ENCODE results near the gene DLL1. TPM values are rescaled to one million over a fixed set of nuclear protein-coding genes. Genes with fewer than 3 reads are reported as not detected.
A peak's percentile ranks its signal among the peaks of the same experiment; 100 is the strongest.

DLL1 gene
- total RNA-seq, 1 experiment from 2014 or later, result 9.7 TPM

DNA sequence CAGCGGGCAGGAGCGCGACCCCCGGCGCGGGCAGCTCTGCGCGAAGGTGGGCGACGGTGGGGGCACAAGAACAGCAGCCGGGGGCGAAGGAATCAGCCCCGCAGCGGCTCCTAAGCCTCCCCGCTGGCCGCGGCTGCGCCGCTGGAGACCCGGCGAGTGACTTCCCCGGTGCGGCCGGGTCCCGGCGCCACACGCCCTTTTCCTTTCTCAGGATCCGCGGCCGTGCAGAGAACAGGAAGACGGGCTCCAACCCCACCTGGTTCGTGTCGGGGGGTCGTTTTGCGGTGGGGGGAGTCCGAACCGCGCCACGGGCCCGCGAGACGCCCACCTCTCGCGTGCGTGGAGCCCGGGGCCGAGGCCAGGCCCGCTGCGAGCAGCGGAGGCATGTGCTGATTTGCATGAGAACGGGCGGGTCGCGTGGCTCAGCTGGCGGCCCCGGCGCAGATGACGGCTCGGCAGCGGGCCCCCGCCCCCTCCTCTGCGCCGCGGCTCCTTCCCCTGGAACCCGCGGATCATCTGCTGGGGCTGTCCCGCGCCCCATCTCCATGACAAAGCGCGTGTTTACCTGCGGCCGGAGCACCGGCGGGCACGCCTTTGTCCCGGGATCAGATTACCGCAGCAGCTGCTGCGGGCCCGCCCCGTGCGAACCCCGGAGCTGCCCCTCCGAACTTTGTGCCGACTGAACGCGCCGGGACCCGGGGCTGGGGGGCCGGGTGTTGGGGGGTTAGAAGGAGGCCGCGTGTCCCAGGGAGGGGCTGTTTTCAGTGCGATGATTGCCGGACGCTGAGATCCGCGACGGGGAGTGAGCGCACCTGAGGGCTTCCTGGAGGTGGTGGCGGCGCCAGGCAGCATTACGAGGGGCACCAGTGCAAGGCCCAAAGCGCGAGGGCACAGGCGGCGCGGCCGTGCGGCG, 4.9 kb upstream of the DLL1 start:
- DNase-seq (ENCODE audit: low read depth), result no peak

DNA sequence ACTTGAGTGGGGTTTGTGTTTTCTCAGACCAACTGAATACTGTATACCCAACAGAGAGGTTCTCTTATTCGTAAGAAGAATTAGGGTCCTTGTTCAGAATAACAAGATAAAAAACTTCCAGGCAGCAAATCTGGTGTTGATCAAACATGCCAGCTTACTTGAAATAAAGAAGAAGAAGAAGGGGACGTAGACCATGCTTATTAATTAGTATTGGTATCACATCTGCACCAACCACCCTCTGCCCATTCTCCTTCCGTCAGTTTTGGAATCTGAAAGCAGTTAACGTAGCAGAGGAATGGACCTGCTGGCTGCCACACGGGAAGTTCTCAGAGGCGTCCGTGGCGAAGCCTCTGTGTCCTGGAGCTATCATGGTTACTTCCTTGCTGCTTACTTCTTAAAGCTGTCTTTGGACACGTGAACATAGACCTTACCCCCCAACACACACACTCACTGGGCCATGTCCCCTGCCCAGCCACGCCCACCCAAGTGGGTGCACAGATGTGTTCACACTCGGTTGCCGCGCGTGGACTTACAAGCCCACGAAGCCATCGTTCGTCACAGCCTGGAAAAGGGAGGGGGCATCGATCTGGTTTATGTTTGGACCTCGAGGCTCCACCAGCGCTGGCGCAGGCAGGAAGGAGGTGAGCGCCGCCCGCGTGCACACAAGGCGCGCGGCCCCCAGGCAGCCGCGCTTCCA, 4.1 kb upstream of the DLL1 start:
- no peak for DNase-seq (ENCODE audit: low read depth)

DNA sequence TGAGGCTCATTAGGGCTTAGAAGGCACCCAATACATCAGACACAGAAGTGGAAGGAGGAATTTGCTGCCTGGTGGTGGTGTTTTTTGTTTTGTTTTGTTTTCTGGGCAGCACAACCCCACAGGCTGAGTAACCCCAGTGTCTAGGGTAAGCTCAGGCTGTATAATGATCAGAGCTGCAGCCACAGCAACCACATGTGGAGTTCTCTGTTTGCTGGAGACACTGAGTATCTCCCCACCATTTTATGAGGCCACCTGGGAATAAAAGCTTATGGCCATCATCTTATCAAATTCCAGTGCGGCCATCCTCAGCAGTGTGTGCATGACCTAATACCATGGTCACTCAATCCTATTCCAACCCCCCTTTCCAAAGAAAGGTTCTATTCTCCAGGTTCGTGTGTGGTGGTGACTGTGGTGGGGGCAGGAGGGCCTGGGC, 3.4 kb upstream of the DLL1 start:
- peak; percentile 26 for DNase-seq (ENCODE audit: low read depth)

DNA sequence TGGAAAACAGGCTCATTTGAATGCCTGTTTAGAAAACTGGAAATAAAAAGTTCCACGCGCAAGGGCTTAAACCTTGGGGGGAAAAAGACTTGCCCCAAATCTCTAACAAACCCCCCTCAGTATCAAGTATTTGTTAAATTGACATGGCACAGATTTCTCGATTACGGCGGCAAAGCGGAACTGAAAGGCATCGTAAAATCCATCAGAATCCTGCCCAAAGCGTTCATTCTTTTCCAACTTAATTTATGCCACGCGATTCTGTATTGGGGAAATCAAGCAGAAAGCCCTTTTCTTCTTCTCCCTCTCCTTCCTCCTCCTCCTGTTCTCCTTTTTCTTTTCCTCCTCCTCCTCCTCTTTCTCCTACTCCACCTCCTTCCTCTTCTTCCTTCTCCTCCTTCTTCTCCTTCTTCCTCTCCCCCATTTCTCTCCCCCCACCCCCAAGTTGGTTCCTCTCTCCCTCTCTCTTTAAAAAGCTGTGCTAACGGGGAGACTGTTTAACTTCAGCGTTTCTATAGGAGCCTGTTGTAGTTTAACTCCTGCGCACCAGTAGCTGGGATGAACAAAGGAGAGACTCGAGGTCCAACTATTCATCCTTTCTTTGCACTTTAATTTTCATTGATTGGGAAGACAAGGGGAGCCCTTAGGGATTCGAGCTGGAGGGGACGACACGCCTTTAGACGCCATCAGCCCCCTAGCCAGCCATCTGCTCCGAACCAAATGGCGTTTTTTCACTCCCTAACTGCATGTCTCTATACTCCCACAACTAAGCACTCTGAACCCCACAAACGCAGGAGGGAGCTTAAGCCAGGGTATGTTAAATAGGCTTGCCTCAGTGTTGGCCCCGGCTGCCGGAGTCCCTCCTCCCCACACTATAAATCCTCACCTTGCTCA, 2.7 kb upstream of the DLL1 start:
- no peak for DNase-seq (ENCODE audit: low read depth)

DNA sequence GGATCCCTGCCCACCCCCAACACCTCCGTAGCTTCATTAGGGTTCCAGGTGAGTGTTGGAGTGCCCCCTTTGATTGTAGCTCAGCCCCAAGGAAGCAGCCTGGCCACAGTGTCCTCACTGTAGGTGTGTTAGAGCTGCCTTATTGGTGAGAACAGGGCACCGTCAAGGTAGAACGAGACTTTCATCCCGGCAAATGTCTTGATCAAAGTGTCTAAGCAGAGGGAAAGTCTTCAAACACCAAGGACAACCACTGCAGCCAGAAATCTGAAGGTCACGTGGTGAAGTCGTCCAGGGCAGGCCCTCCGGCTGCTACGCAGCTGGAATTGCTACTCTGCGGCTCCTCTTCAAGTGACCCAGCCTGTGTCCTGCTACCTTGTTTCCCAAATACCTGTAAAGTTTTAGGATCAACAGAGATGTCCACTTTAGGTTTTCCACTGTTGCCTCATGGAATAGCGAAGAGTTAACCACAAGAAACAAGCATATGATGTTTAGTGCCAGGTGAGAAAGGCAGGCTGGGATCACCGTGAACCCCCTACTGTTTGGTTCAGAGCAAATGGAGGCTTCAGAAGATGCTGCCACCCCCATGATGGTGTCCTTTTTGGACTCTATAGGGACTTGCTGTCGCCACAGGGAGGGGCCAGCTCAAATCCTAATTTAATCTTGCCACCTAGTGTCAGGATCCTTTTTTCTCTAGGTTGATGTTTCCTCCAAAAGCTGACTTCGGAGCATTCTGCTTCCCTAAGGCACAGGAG, 1.7 kb upstream of the DLL1 start:
- peak; percentile 33 for DNase-seq (ENCODE audit: low read depth)

DNA sequence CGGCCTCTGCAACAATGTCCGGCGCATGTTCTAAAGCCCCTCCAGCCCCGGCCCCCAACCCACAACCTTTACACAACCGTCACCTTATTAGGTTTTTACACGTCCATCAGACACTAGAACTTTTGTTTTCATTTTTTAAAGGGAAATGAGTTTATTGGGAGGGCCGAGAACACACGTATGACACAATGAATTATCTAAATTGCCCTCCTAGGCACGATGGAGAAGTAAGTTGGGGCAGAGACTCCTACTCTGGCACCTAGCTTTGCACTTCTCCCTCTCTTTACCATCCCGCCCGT, 1.2 kb upstream of the DLL1 start:
- no peak for DNase-seq (ENCODE audit: low read depth)

DNA sequence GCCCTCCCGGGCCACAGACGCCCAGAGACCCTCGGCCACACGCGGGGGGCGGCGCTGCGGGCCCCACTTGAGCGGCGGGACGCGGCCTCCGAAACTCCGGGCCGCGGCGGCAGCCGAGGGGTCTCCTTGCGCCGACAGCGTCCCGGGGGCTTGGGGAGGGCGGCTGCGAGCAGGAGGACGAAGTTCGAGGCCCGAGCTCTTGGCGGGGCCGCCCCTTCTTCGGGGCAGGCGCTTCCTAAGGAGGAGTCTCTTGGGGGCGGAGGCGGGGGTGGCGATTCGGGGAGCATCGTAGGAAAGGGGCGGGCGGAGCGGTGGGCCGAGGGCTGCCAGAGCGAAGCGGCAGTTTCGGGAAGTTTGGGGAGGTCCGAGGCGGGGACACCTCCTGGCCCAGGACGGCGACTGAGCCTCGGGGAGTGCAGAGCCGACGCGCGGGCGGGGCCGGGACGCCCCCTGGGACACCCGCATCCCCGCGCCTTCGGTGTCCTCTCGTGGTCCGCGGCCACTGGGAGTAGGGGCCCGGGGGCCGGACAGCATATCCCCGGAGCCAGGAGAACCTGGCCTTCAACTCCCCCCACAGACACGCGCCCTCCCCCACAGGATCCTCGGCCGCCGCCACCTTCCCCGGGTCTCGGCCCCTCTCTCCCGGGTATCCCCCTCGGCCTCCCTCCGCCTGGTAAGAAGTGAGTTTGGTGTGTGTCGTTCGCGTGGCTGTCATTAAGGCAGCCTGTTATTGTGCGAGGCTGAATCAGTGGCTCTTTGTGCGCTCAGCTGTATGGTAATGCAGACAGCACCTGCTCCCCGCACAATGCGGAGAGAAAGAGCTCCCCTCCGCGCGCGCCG, 613 bp upstream of the DLL1 start:
- peak; percentile 50 for DNase-seq (ENCODE audit: low read depth)

DNA sequence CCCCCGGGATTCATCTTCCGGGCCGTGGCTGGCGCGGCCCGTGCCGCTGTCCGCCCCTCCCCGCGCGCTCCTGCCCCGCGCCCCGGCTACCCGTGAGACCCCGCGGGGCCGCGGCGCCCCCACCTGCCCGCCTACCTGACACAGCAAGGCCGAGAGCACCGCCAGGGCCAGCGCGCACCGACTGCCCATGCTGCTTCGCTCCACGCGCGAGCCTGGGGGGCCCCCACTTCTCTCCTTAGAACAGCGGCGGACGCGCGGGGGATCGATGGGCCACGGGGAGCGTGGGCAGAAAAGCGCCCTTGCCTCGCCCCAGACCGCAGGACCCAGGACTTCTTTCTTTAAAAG, 955 bp downstream of the DLL1 start:
- no peak for DNase-seq (ENCODE audit: low read depth)

DNA sequence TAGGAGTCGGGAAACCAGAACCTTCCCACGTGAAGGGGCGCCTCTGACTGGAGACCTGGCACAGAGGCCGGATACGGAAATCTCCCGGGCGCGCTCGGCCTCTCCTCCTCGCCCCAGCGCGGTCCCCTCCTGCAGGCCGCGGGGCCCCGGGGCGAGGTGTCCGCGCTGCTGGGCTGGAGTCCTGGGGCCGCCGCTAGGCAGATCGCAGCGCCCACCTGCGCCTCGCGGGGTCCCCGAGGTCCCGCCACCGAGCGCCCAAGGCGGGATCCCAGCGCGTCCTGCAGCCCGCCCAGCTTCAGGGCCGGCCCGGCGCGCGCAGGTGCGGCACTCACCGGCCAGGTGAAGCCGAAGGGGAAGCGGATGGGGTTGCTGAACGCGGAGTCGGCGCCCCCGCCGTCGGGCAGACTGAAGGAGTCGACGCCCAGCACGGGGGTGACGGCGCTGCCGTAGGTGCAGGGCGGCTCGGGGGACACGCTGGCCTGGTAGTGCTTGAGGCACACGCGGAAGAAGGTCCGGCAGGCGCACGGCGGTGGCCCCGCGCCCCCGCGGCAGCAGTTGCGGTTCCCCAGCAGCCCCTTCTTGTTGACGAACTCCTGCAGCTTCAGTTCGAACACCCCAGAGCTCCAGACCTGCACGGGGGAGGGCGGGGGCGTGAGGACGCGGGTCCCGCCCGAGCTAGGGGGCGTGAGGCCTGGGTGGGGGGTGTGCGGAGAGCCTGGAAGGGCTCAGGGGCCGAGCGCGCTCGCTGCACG, 1.5 kb downstream of the DLL1 start:
- no peak for DNase-seq (ENCODE audit: low read depth)

DNA sequence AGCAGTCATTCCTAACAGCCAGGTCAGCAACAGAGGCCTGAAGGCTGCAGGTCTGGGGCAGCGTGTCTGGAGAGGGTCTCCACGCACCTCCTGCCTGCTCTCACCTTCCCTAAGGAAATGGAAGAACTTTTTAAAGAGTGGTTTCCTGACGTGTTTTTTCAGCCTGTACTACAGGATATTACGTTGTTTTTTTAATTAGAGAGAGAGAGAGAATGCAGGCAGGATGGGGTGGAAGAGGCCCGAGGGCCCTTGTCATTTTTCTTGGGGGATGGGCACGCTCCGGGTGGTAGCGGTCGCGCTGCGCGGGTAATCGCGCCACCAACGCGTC, 2.1 kb downstream of the DLL1 start:
- no peak for DNase-seq (ENCODE audit: low read depth)

DNA sequence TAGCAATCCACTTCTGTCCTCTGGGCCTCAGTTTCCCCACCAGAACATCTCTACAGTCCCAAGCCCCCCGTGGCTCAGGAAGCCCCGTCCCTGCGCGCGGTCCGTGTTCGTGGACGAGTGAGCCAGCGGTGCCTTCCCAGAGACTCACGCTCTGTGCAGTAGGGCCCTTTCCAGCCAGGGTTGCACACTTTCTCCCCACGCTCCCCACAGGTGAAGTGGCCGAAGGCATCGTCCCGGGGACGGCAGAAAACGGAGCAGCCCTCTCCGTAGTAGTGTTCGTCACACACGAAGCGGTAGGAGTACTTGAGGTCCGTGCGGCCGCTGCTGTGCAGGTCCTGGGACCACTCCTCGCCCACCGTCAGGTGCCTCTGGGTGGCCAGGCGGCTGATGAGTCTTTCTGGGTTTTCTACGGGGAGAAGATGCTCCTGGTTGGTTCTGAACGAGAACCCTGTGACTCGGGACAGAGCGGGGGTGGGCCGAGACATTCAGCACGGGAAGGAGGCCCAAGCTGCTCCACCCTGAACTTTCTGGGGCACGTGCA, 2.7 kb downstream of the DLL1 start:
- DNase-seq (ENCODE audit: low read depth), result no peak

DNA sequence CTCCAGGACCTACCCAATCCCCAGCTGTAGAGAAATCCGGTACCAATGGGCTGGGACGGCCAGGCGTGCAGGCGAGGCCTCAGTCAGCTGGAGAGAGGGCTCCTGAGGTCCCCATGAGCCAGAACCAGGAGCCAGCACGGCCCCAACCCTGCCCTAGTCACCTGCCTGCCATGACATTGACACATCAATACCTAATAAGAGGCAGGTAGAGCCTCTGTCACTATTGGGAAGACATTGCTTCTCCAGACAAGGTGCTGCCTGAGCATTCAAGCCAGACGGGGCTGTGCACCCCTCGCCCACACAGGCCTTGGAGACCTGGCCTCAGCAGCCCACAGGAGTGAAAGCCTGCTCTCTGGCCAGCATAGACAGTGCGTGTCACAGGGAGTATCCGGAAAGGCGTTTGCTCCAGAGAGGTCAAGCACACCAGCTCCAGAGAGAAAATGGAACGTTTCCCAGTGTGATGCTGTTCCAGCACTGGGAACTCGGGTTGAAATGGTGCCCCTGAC, 3.5 kb downstream of the DLL1 start:
- DNase-seq (ENCODE audit: low read depth), result no peak

DNA sequence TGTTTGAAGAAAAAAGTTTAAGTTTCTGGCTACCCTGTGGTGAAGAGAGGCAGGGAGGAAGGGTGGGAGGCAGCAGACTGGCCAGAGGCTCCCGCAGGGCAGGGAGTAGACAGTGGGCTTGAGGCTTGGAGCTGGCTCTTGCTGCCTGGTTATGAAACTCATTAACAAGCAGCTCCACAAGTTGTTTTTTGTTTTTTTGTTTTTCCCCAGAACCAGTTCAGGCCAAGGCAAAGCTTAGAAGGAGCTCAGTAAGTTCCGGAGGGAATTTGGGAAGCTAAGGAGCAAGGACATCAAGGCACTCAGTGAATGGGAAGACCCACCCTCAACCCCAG, 4.0 kb downstream of the DLL1 start:
- no peak for DNase-seq (ENCODE audit: low read depth)

DNA sequence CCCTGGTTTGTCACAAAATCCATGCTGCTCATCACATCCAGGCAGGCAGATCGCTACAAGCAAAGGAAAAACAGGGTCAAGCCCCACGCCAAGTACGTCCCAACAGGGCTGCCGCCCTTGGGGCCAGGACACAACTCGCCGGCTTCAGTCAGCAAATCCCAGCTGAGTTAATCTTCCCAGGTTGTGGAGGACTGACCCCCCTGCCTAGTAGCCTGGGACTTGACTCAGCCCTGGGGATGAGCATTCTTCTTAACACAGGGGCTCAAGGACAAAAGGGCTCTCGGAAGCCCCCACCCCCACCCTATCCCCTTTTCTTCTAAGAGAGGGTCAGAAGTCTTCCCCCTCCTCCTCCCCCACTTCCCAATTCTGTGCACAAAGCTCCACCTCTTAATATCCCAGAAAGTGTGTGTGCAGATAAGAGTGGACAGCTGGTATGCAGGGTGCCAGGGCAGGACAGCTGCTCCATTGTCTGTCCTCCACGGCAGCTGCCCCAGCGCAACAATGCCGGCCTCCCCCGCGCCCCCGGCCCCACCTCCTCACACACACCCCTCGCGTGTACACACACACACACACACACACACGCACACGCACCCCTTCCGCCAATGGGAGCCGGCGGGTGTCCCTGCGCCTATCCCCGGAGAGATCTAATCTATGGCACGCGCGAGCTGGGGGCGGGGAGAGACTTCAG, 4.5 kb downstream of the DLL1 start:
- DNase-seq (ENCODE audit: low read depth), result peak; percentile 90

DNA sequence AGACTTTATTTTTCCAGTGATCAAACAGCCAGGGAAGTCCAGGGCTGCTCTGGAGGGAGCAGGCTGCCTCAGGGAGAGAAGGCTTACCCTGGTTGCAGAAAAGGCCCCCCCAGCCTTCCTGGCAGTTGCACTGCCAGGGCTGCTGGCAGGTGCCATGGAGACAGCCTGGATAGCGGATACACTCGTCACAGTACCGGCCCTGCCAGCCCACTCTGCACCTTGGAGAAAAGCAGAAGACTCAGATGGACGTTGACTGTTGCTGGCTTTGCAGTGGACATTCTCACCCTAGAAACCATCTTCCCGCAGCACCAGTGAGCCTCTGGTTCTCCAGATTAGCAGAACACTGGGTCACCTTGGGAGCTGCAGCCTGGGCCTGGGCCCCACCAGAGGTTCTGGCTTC, 5.4 kb downstream of the DLL1 start:
- no peak for DNase-seq (ENCODE audit: low read depth)

DNA sequence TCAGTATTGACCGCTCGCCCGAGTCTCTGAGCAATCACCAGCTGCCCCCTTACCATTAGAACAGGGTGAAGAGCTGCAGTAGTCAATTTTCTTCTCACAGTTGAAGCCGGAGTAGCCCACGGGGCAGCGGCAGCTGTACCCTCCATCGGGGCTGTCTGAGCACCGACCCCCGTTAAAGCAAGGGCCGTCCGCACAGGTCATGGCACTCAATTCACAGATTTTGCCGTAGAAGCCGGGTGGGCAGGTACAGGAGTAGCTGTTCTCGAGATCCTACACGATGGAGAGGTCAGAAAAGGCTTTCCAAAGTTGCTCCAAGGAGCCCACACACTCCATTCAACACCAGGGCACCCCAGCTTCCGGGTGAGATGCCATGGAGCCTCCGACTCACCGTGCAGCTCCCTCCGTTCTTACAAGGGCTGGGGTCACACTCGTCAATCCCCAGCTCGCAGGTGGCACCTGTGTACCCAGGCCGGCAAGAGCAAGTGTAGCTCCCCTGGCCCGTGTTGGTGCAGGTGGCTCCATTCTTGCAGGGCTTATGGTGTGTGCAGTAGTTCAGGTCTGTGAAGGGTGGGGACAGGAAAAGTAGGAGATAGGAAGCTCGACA, 5.9 kb downstream of the DLL1 start:
- DNase-seq (ENCODE audit: low read depth), result no peak

DNA sequence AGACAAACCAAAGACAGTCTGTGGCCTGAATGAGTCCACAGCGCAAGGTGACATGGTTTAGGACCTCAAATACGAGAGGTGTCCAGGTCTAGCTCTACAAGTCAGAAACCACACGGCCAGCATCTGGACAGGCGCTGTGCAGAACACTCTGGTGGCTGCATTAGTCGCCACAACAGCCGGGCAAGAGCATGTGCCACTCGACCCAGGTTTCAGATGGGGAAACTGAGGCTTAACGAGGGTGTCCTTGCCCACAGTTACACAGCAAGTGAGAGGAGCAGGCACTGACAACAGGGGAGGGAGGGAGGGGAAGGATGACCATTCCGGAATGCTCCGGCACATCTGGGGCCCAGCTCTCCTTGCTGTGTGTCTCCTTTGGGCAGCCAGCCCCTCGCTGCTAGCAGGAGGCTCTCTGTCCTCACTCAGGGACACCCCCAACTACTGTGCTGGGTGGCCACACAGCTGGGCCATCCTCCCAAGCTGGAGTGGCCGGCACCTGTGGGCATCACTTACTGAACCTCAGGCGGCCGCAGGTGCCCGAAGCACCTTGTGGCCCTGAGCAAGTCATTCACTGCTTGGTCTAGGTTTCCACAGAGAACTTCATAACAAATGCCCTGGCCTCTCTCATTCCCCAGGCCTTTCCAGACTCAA, 6.6 kb downstream of the DLL1 start:
- DNase-seq (ENCODE audit: low read depth), result no peak
